Parathyroid adenoma (tissue), 2 donors: Measurements from ENCODE around the gene CMTM1.

Experiments used
- H2AFZ ChIP-seq: fragments of 300-600 bp; sonication (generic); one replicate; pipeline ENCODE4 v1.7.0; 2017; ENCODE audit warnings: antibody characterized with exemption, mild to moderate bottlenecking
- H3K27ac ChIP-seq: fragments of 300-600 bp; sonication (generic); one replicate; pipeline ENCODE4 v1.7.0; 2017
- H3K27me3 ChIP-seq: fragments of 300-600 bp; sonication (generic); one replicate; pipeline ENCODE4 v1.7.0; 2017; ENCODE audit warnings: low read length; ENCODE audit not compliant: control insufficient read depth, insufficient read depth
- H3K36me3 ChIP-seq: fragments of 300-600 bp; sonication (generic); one replicate; pipeline ENCODE4 v1.7.0; 2017; ENCODE audit warnings: low read length; ENCODE audit not compliant: control insufficient read depth, insufficient read depth
- H3K4me1 ChIP-seq: fragments of 300-600 bp; sonication (generic); one replicate; pipeline ENCODE4 v1.7.0; 2017; ENCODE audit warnings: control low read depth
- H3K4me2 ChIP-seq: fragments of 300-600 bp; sonication (generic); one replicate; pipeline ENCODE4 v1.7.0; 2017; ENCODE audit warnings: low read length
- H3K4me3 ChIP-seq: fragments of 300-600 bp; sonication (generic); one replicate; pipeline ENCODE4 v1.7.0; 2017; ENCODE audit warnings: low read depth, low read length
- H3K79me2 ChIP-seq: fragments of 300-600 bp; sonication (generic); one replicate; pipeline ENCODE4 v1.7.0; 2017; ENCODE audit warnings: control low read depth
- H3K9ac ChIP-seq: fragments of 300-600 bp; sonication (generic); one replicate; pipeline ENCODE4 v1.7.0; 2017; ENCODE audit warnings: mild to moderate bottlenecking
- H3K9me3 ChIP-seq: fragments of 300-600 bp; sonication (generic); one replicate; pipeline ENCODE4 v1.7.0; 2017; ENCODE audit warnings: low read length; ENCODE audit not compliant: control insufficient read depth
- TF ChIP-seq, protein P1 (sequence below): fragments of 300-600 bp; sonication (generic); IDR thresholded peaks from one replicate; pipeline ENCODE4 v1.7.0; 2017; ENCODE audit warnings: antibody characterized with exemption, mild to moderate bottlenecking
- donor health status: primary hyperparathyroidism.

CMTM1 gene

DNA sequence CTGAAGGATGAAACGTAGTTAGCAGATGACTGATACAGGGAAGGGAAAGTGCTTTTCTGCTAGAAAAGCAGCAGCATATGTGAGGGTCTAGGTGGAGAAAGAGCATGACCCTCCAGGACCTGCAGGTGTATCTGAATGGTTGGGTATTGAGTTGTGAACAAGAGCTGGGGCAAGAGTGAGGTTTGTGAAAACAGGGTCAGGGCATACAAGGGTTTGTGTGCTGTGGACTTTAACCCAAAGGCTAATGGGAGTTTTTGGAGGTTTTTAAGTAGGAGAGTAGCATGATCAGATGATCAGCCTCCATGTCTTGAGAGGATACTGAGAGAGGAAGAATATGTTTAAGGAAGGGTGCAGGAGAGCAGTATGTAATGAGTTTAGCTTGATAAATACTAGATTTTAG is 6.1 kb upstream of the CMTM1 start:
- no peak overlapping the region for H3K27ac ChIP-seq
- no peak overlapping the region for H3K4me2 ChIP-seq
- no peaks in the 10 kb centered on the region for H3K9me3 ChIP-seq
- H3K4me3 ChIP-seq = no peak overlapping the region
- no peaks in the 10 kb centered on the region for H3K4me1 ChIP-seq
- no peak overlapping the region for H2AFZ ChIP-seq
- H3K27me3 ChIP-seq = no peaks in the 10 kb centered on the region
- no peak overlapping the region for H3K9ac ChIP-seq
- no peaks in the 10 kb centered on the region for H3K79me2 ChIP-seq
- TF ChIP-seq, protein P1, sequence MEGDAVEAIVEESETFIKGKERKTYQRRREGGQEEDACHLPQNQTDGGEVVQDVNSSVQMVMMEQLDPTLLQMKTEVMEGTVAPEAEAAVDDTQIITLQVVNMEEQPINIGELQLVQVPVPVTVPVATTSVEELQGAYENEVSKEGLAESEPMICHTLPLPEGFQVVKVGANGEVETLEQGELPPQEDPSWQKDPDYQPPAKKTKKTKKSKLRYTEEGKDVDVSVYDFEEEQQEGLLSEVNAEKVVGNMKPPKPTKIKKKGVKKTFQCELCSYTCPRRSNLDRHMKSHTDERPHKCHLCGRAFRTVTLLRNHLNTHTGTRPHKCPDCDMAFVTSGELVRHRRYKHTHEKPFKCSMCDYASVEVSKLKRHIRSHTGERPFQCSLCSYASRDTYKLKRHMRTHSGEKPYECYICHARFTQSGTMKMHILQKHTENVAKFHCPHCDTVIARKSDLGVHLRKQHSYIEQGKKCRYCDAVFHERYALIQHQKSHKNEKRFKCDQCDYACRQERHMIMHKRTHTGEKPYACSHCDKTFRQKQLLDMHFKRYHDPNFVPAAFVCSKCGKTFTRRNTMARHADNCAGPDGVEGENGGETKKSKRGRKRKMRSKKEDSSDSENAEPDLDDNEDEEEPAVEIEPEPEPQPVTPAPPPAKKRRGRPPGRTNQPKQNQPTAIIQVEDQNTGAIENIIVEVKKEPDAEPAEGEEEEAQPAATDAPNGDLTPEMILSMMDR = no peak
- no peaks in the 10 kb centered on the region for H3K36me3 ChIP-seq

DNA sequence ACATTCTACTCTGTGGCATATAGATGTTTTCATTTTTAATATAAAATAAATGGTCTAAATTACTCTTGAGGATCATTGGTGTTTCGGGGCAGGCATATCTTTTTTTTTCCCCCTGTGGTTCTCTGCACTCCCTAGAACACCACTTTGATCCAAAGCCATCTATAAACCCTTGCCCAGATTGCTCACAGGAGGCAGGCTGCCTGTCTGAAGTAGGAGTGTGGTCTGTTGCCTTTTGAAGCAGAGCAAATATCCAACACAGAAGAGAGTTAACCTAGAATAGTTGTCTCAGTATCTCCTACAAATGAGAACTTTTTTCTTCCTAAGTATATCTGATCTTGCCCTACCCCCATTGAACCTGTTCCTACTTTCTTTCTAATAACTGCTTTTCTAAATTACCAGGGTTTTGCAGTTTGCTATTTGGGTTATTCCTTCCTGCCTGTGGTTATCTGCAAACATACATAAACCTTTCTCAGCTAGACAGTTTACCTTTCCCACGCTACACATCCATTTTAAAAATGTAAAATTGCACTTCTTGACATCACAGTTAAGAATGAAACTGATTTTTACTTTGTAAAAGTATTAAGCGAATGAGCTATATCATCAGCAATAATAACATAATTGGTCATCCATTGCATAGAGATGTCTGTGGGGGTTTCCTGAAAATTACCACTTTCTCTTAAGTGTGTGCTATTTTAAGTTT is 4.7 kb upstream of the CMTM1 start:
- Histone ChIP-seq H3K9ac (no peak overlapping the region), H3K36me3 (no peaks in the 10 kb centered on the region), H3K27me3 (no peaks in the 10 kb centered on the region), H3K27ac (no peak overlapping the region), H3K79me2 (no peaks in the 10 kb centered on the region), H3K4me3 (no peak overlapping the region), H2AFZ (no peak overlapping the region), H3K9me3 (no peaks in the 10 kb centered on the region), H3K4me1 (no peaks in the 10 kb centered on the region), H3K4me2 (no peak overlapping the region)
- TF ChIP-seq, protein P1 = no peak

DNA sequence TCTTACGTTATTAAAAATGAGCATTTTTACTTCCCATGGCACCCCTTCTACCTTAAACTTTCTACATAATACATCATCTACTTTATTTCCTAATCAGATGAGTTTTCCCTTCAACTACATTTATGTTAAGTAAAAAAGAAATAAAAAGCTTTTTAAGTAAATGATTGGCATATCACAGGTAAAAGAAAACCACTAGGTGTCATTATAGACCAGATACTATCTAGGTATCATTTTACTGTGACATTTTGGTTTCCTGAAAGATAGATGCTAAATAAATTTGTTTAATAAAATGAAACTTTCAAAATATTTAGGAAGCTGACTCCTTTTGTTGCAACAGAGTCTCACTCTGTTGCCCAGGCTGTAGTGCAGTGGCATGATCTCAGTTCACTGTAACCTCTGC is 3.8 kb upstream of the CMTM1 start:
- TF ChIP-seq, protein P1 = no peak
- Histone ChIP-seq H3K4me3 (no peak overlapping the region), H3K36me3 (no peaks in the 10 kb centered on the region), H3K79me2 (no peaks in the 10 kb centered on the region), H3K4me1 (no peaks in the 10 kb centered on the region), H3K4me2 (no peak overlapping the region), H3K9ac (no peak overlapping the region), H3K9me3 (no peaks in the 10 kb centered on the region), H2AFZ (no peak overlapping the region), H3K27ac (no peak overlapping the region), H3K27me3 (no peaks in the 10 kb centered on the region)

DNA sequence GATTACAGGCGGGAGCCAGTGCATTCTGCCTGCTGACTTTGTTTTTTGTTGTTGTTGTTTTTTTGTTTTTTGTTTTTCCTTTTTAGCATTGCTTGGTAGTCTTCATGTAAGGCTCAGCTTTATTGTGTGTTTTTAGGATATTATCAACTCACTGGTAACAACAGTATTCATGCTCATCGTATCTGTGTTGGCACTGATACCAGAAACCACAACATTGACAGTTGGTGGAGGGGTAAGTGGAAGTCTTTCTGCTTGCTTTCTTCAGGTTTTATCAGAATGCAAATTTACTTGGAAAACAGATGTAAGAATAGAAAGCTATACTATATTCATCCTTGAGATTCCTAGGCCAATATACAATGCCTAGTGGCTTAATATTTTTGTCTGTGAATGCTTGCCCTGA is 3.3 kb upstream of the CMTM1 start:
- H3K4me1 ChIP-seq = no peaks in the 10 kb centered on the region
- no peaks in the 10 kb centered on the region for H3K36me3 ChIP-seq
- H3K79me2 ChIP-seq = no peaks in the 10 kb centered on the region
- no peaks in the 10 kb centered on the region for H3K9me3 ChIP-seq
- no peak overlapping the region for H3K9ac ChIP-seq
- TF ChIP-seq, protein P1 = no peak
- H3K4me3 ChIP-seq = no peak overlapping the region
- no peak overlapping the region for H3K4me2 ChIP-seq
- H2AFZ ChIP-seq = no peak overlapping the region
- no peaks in the 10 kb centered on the region for H3K27me3 ChIP-seq
- no peak overlapping the region for H3K27ac ChIP-seq
